CD4-positive, alpha-beta T cell treated with Interleukin-17A for 1 hour (primary cell): ENCODE data around the gene LGALS7.

Experiments used
- DNase-seq: peaks from one replicate; pipeline ENCODE4 v3.0.0-alpha.2; 2020

Gene LGALS7

GRCh38 chr19:38737921-38738737 is 35.2 kb downstream of the LGALS7 start:
- DNase-seq, result no peak

GRCh38 chr19:38737281-38737865 is 35.9 kb downstream of the LGALS7 start:
- DNase-seq, result no peak

- peak; percentile 73 for DNase-seq
Measured at GRCh38 chr19:38736413-38737280, 36.7 kb downstream of the LGALS7 start.

- peak; percentile 65 for DNase-seq
Measured at GRCh38 chr19:38736036-38736412, 37.3 kb downstream of the LGALS7 start.

GRCh38 chr19:38735257-38735686 is 38.0 kb downstream of the LGALS7 start:
- peak; percentile 37 for DNase-seq

- peak; percentile 43 for DNase-seq
Measured at GRCh38 chr19:38734426-38735256, 38.7 kb downstream of the LGALS7 start.

GRCh38 chr19:38734176-38734425 is 39.2 kb downstream of the LGALS7 start:
- DNase-seq, result no peak

GRCh38 chr19:38733493-38734175 is 39.7 kb downstream of the LGALS7 start:
- no peak for DNase-seq

GRCh38 chr19:38733241-38733492 is 40.1 kb downstream of the LGALS7 start:
- DNase-seq, result no peak

- DNase-seq, result no peak
Measured at GRCh38 chr19:38731654-38732301, 41.5 kb downstream of the LGALS7 start.

- DNase-seq, result no peak
Measured at GRCh38 chr19:38730731-38731589, 42.4 kb downstream of the LGALS7 start.

GRCh38 chr19:38730470-38730730 is 42.9 kb downstream of the LGALS7 start:
- no peak for DNase-seq

- peak; percentile 78 for DNase-seq
Measured at GRCh38 chr19:38729653-38730469, 43.5 kb downstream of the LGALS7 start.

GRCh38 chr19:38728752-38729541 is 44.4 kb downstream of the LGALS7 start:
- no peak for DNase-seq

GRCh38 chr19:38727868-38728660 is 45.3 kb downstream of the LGALS7 start:
- DNase-seq, result no peak

- no peak for DNase-seq
Measured at GRCh38 chr19:38727306-38727867, 45.9 kb downstream of the LGALS7 start.

GRCh38 chr19:38726761-38727301 is 46.5 kb downstream of the LGALS7 start:
- DNase-seq, result peak; percentile 50

GRCh38 chr19:38726284-38726673 is 47.0 kb downstream of the LGALS7 start:
- no peak for DNase-seq
